AG04449 (cell line): ENCODE measurements around the gene PPP2R2B.

Experiments
- CTCF ChIA-PET: fragments of 350-600 bp; formaldehyde crosslinking; extraction: SDS; loops from one replicate; lab custom pipeline; 2021; ENCODE audit warnings: antibody characterized with exemption; lab: Yijun Ruan, JAX
- POLR2A ChIA-PET: fragments of 400-600, 350-600 bp; formaldehyde crosslinking; extraction: SDS; loops from one replicate; lab custom pipeline; 2020; ENCODE audit warnings: antibody characterized with exemption, inconsistent platforms; lab: Yijun Ruan, JAX
- DNase-seq: peaks from one replicate; pipeline ENCODE4 v3.0.0-alpha.2; 2010; ENCODE audit warnings: low read depth, low spot score
- H3K4me3 ChIP-seq: 2 replicates; pipeline ENCODE4 v1.5.1; 2011; ENCODE audit warnings: low read depth, mild to moderate bottlenecking, control low read depth, low read length
- CTCF ChIP-seq: IDR thresholded peaks from one replicate; pipeline ENCODE4 v1.5.1; 2011; ENCODE audit warnings: mild to moderate bottlenecking, moderate library complexity, low read length, control low read depth, inconsistent platforms; ENCODE audit not compliant: insufficient read depth; ENCODE audit errors: missing control alignments

PPP2R2B gene

GRCh38 chr5:146755793-146756192 lies 122.8 kb downstream of the PPP2R2B start:
- H3K4me3 ChIP-seq = no peak overlapping the region
- POLR2A ChIA-PET = no interaction called here
- no peak for TF ChIP-seq CTCF
- DNase-seq = no peak
- CTCF ChIA-PET = interaction anchor here (0.9 kb wide), 1 partner anchor 218 kb away, joined by 3 read pairs; no protein-coding TSS in a partner anchor

- no peak for TF ChIP-seq CTCF
- CTCF ChIA-PET = no interaction called here
- no peak for DNase-seq
- POLR2A ChIA-PET = no interaction called here
- no peak overlapping the region for H3K4me3 ChIP-seq
Measured at GRCh38 chr5:146754621-146755020, 123.9 kb downstream of the PPP2R2B start.

- no peak for TF ChIP-seq CTCF
- no peak overlapping the region for H3K4me3 ChIP-seq
- no peak for DNase-seq
- ChIA-PET POLR2A (no interaction called here), CTCF (no interaction called here)
Measured at GRCh38 chr5:146753641-146754040, 124.9 kb downstream of the PPP2R2B start.

- DNase-seq = no peak
- POLR2A ChIA-PET = no interaction called here
- H3K4me3 ChIP-seq = no peak overlapping the region
- CTCF ChIA-PET = no interaction called here
- TF ChIP-seq CTCF = no peak
Measured at GRCh38 chr5:146751781-146752401, 126.7 kb downstream of the PPP2R2B start.

GRCh38 chr5:146751054-146751453 lies 127.5 kb downstream of the PPP2R2B start:
- CTCF ChIA-PET = no interaction called here
- POLR2A ChIA-PET = no interaction called here
- TF ChIP-seq CTCF = no peak
- DNase-seq = no peak
- H3K4me3 ChIP-seq = no peak overlapping the region

- no peak overlapping the region for H3K4me3 ChIP-seq
- ChIA-PET CTCF (no interaction called here), POLR2A (interaction anchor here (0.6 kb wide), 1 partner anchor 46 kb away, joined by 3 read pairs; no protein-coding TSS in a partner anchor)
- no peak for TF ChIP-seq CTCF
- DNase-seq = no peak
Measured at GRCh38 chr5:146748533-146748932, 130.0 kb downstream of the PPP2R2B start.
